TTC549 (cell line): ENCODE data around the gene NR1H3.
"Not testable (repeated sequence)": the region's sequence is repeated elsewhere in the genome, so short reads cannot be mapped to it uniquely, and the experiment has no call there.

Source experiments
- FAIRE-seq: peaks from 2 replicates; lab custom pipeline; 2012; peaks lifted over from hg19 to GRCh38; lab: Jason Lieb, UNC

The NR1H3 gene

DNA sequence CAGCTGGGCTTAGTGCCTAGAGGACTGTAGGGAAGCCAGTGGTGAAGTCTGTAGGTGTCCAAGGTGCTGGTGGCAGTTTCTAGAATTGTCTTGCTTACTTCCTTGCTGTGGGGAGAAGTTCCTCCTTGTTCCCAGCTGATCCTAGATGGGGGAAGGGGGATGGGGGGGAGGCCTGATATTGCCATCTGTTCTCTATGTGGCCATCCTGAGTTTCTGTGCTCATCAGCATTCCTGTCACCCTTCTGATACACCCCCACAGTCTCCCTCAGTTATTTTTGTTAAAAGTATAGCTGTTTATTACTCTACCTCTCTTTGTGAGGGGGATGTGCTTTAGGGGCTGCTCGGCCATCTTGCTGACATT lies 48.7 kb downstream of the NR1H3 start:
- FAIRE-seq, result no peak

DNA sequence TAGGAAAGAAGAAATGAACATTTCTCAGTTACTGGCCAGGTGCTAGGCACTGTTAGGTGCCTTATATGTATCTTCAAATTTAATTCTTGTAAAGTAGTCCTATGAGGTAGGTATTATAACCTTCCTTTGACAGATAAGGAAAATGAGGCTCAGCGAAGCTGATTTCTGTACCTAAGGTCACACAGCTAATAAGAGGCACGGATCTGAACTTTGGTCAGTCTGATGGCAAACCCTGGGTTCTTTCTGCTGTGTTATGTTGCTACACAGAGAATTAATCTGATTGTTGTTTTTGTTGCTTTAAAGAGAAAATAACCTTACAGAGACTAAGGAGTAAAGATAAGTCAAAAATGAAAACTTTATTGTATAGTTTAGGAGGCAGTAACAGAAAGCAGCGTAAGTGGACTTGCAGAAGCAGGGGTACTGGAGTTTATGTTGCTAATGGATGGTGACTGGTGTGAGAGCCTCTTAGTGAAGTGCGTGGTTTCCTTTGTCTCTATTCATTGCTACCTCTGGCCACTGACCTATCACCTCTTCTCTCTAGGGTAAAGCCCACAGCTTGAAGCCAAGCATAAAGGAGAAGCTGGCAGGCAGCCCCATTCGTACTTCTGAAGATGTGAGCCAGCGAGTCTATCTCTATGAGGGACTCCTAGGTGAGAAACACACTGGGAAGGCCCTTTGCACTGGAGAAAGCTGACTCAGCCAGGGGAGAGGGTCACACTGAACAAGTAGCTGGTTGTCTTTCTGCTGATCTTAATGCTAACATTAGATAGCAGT lies 50.4 kb downstream of the NR1H3 start:
- no peak for FAIRE-seq

DNA sequence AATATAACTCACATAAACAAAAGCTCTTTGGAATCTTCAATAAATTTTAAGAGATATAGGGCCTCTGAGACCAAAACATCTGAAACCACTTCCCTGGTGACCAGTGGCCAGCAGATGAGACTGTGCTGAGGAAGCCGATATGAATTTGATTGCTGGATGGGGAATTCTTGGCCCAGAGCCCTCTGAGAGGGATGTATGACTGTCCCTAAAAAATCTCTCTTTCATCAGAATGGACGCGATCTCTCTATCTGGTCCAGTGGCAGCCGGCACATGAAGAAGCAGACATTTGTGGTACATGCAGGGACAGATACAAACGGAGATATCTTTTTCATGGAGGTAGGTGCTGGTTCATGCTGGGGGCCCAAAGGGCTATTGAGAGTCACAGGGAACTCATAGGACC lies 57.2 kb downstream of the NR1H3 start:
- FAIRE-seq, result no peak

DNA sequence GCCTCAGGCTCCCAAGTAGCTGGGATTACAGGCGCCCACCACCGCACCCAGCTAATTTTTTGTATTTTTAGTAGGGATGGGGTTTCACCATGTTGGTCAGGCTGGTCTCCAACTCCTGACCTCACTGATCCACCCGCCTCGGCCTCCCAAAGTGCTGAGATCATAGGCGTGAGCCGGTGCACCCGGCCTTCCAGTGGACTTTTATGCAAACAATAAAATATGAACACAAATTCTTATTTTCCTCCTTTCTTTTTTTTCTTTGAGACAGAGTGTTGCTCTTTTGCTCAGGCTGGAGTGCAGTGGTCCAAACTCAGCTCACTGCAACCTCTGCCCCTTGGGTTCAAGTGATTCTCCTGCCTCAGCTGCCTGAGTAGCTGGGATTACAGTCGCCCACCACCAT lies 58.7 kb downstream of the NR1H3 start:
- FAIRE-seq, result not testable (repeated sequence)

DNA sequence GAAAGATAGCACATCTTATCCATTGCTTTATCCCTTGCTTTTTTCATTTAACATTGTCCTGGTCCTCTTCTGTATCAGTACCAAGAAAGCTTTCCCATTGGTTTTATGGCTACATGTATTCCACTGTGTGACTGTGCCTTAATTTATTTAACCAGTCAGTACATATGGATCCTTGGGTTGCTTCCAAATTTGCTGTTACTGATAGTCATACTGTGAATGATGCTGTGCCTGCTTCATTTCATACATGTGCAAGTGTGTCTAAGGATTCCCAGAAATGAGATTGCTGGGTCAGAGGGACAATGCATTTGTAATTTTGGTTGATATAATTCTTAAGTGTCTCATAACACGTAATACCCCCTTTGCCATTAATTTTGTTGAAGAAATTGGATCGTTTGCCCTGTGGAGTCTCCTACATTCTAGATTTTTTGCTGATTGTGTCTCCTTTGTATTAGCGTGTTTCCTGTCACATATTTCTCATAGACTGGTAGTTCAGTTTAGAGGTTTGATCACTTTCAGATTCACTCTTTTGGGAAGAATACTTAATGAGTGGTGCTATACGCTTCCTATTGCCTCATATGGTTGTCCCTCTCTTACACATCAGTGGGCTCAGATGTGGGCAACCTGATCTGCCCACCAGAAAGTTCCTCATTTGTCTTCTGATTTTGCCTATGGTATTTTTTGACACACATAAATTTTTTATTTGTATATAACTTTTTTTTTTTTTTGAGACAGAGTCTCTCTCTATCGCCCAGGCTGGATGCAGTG lies 59.5 kb downstream of the NR1H3 start:
- no peak for FAIRE-seq

DNA sequence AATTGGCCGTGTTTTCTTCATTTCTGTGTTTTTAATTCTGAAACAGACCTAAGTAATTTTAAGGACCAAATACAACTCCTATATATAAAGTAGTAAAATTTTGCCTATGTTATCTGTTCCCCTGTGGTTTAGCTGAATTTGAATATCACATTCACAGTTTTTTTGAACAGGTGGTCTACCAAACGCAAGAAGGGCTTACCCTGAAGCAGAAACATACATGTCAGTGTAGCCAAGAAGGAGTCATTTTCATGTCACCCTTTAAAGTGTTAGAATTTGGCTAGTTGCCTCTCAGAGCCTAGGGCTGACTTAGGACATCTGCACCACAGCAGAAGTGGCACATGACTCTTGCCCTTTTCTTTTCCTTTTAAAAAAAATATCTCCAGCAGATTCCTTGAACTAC lies 60.4 kb downstream of the NR1H3 start:
- FAIRE-seq, result no peak
